Testis (tissue), 2 donors: Measurements from ENCODE around the gene SPI1.

ENCODE experiments used
- CTCF ChIP-seq, 3 experiments: fragments of 450-650 bp in 2 of 3; fragments of 200-600 bp in 1 of 3; sonication (generic) in 1 of 3; IDR thresholded peaks; one replicate each; pipeline ENCODE4 v1.5.1; 2016 to 2019; ENCODE audit warnings: antibody characterized with exemption in 3 of 3, mild to moderate bottlenecking in 2 of 3, moderate library complexity in 1 of 3
- POLR2A ChIP-seq: fragments of 450-650 bp; IDR thresholded peaks from one replicate; pipeline ENCODE4 v1.6.1; 2017; ENCODE audit warnings: antibody characterized with exemption, mild to moderate bottlenecking, moderate library complexity

- TF ChIP-seq POLR2A = no peak
- TF ChIP-seq CTCF (IDR thresholded peaks at IDR 0.05) = no peak
Measured at GRCh38 chr11:47391077-47391583, 12.8 kb upstream of the SPI1 start.
